OCI-M2 (cell line): ENCODE measurements around the gene KRT35.

Experiments used
- DNase-seq: peaks from one replicate; lab custom pipeline; 2025; ENCODE audit not compliant: unreplicated experiment; lab: John Stamatoyannopoulos, UW

Gene KRT35

DNA sequence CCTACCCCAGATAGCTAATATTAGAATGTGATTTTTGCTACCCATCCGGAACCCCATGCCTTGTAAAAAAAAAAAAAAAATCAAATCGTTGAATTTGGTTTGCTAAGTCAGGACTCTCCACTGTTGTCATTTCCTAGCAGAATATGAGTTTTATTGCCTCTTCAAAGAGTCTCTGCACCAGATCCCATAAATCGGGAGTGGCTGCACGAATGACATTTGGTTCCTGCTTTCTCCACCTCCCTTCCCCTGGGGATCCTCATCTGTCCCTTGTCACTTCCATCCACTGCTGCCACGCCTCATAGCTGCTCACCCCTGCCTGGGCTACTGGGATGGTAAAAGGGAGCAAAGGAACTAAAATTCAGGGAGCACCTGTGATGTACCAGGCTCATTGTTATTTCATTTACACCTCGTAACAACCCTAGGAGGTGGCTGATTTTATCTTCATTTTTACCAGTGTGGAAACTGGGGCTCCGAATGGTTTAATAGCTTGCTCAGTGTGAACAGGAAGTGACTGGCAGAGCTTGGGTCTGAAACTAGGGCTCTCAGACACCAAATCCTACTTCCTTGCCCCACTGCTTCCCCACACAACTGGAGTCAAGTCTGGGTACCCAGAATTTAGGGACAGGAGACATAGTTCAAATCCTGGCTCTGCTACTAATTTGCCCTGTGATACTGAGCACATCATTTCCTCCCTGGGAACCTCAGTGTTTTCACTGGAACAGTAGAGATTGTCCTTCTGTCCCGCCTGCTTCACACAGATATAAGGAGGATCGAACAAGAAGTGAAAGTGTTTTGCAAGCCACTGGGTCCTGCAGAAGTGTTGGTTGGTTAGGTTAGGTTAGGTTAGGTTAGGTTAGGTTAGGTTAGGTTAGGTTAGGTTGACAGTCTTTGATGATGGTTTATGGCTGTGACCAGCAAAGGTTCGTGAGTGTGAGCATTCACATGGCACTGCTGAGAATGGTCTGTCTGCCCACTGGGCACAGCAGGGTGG lies 9.3 kb upstream of the KRT35 start:
- no peak for DNase-seq

DNA sequence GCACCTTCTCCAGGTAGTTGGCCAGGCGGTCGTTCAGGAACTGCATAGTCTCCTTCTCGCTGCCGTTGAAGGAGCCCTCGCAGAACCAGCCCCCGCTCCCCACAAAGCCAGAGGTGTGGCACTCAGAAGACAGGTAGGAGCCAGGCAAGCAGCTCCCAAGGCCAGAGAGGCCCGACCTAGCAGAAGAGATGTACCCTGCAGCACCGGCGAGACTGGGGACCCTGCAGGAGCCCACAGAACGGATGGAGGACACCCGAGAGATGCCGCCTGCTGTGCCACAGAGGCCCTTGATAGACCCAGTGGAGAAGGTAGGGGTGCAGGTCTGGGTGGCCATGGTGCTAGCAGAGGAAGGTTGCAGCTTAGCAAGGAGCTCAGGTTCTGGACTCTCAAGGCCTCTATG lies 8.6 kb upstream of the KRT35 start, which contains the start of gene KRT36:
TSS of gene KRT36 (minus strand) at position 380 of the 400 bp plus-strand sequence. CDS start at position 334, 46 bp downstream.
- DNase-seq, result no peak

DNA sequence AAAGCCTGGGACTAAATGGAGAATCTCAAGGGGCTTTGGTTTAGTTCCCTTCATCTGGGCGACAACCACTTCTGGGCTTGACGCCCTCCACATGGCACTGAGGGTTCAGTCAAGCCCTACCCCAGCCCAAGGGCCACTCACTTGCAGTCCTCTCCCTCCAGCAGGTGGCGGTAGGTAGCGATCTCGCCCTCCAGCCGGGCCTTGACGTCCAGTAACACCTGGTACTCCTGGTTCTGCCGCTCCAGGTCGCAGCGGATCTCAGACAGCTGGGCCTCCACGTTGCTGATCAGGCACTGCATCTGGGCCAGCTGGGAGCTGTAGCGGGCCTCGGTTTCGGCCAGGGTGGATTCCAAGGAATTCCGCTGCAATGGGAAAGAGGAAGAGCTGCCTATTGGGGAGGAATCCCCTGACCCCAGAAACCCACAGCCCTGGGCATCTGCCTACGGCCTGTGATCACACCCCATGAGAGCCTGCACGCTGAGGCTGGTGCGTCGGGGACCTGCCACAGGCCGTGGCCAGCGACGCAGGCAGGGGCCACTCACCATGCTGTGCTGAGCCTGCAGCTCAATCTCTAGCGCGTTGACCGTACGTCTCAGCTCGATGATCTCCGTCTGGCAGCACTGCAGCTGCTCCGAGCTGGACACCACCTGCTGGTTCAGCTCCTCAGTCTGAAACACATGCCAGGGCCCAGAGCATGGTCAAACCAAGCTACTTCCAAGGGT lies 6.0 kb upstream of the KRT35 start:
- no peak for DNase-seq

DNA sequence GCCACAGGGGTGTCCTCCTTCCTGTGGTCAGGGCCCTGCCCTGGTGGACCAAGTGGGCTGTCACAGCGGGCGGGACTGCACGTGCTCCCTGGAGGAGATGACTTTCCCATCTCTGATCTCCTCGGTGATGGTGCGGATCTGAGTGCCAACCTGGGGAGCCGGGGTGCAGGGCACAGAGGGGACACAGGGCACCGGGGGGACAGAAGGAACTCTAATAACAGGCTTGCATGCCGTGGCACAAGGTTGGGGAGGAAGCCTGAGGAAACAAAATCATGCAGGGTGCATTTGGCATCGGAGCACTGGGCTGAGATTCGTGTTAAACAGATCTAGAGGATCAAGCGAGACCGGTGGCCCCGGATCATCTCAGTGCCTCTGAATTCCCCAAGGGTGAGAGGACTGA lies 5.4 kb upstream of the KRT35 start:
- DNase-seq, result no peak

DNA sequence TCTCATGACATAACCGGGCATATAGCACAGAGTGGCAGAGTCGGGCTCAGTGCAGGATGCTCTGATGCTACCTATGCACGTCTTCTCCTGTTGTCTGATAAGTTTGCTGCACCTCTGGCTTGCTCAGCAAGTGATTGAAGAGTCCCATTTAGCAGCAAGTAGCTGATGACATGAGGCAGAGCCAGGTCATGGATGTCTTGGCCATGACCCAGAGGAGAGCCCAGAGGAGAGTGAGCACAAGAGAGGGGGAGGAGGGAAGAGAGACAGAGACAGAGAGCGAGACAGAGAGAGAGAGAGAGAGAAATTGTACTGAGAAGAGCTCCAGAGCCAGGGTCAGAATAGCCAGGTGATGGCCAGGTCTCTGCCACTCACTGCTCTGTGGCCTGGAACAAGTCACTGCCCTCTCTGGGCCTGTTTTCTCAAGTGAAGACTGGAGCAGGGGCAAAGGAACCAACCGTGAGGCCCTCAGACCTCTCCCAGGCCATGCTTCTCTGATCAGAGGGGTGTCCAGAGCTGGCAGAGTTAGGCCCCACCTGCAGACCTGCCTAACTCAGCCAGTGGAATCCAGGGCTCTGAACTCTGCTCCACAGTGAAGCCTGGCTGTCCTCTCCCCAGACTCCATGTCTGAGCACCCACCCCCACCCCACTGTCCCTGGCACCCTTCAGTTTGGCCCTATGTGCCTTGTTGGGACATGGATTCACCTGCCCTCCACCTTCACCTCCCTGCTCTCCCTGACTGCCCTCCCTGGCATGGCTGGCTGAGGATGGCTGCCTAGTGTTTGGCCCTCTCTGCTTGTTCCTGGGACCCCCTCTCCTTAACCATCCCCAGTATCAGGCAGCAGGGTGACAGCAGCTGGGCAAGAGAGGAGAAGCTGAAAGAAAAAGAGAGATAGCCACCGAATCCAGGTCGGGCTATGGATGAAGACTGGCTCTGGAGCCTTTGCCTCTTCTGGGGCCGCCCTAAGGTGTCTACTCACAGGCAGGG lies 4.3 kb upstream of the KRT35 start:
- no peak for DNase-seq

DNA sequence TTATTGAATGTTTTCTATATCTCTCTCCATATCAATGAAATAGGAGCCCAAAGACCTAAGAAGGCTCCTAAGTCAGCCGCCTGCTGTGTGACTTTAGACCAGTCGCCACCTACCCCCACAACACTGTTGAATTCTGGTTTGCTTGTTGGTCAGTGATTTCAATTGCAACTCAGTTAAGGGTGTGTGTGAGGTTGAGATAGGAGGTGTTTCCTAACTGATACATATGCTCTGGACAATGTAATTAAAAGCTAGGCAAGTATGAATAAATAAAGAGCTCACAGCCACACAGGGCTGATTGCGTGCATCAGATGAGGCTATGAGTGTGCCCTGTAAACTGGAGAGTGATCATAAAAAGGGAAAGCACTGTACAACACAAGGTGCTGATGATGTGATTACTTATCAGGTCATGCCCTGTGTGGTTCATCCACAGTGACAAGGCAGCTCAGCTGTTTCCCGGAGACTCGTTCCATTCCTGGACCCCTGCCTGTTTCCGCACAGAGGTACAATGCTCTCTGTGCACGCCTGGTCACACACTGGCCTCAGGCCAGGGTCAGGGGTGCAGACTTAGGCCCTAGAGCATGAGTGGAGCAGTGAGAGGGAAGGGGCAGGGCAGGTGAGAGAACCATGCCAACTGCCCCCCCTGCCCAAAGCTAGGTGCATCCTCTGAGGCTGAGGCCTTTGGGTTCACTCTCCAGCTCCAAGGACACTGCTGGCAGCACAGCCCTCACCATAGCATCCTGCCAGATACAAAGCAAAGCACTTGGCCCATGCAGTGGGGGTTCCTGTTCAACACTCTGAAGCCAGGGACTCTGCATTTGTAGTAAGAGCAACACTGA lies 3.3 kb upstream of the KRT35 start:
- DNase-seq, result no peak

DNA sequence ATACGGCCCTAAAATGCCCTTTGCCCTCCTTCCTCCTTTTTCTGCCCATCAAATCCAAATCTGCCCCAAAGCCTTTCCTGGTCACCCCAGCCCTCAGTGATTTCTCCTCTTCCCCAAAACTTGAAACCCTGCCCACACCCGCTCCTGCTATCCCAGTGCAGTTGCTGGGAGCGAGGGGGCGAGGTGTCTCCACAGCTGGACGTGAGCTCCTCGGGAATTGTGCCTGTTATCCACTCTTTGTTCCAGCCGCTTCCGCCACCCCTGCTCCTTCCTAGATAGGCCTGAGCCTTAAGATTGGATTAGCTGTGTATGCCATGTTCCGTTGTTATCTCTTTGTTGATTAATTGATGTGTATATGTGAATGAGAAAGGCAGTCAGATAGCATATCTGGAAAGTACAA lies 2.6 kb upstream of the KRT35 start:
- DNase-seq, result no peak

DNA sequence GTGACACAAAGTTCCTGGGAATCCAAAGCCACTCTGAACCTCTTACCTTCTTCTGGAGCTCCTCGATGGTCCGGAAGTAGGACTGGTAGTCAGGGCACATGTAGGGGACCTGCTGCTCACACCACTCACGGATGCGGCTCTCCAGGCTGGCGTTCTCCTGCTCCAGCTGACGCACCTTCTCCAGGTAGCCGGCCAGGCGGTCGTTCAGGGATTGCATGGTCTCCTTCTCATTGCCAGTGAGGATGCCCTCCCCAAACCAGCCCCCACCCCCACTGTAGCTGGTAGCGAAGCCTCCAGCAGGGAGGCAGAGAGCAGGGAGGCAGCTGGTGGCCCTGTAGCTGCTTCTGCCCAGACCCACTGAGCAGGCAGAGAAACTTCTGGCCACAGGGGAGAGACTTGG lies 370 bp downstream of the KRT35 start:
- DNase-seq, result no peak

DNA sequence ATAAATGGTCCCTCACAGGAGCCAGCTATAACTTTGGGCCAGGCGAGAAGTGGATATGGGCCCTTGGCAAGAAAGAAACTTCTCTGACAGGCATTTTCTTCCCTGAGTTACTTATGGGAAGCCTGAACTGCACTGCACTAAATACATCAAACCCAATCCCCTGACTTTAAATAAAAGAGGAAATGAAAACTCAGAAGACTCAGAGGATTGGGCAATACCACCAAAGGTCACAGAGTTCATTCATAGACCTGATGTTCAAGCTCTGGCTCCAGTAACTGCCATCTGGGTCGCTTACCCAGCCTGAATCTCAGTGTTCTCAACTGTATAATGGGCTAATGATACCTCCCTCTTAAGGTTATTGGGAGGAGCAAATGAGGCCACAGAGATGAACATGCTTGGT lies 815 bp downstream of the KRT35 start:
- DNase-seq, result no peak

DNA sequence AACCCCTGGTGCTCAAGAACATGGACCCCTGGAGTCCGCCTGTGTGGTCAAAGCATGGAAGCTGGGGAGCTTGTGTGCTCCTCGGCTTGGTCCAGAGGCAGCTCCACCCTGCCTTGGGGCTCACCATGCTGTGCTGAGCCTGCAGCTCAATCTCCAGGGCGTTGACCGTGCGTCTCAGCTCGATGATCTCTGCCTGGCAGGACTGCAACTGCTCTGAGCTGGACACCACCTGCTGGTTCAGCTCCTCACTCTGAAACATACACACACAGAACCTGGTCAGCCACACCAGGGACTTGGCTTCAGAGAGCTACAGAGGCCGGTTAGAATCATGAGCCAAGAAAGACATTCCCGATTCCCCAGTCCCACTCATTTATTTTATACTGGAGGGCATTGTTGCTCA lies 2.7 kb downstream of the KRT35 start:
- no peak for DNase-seq

DNA sequence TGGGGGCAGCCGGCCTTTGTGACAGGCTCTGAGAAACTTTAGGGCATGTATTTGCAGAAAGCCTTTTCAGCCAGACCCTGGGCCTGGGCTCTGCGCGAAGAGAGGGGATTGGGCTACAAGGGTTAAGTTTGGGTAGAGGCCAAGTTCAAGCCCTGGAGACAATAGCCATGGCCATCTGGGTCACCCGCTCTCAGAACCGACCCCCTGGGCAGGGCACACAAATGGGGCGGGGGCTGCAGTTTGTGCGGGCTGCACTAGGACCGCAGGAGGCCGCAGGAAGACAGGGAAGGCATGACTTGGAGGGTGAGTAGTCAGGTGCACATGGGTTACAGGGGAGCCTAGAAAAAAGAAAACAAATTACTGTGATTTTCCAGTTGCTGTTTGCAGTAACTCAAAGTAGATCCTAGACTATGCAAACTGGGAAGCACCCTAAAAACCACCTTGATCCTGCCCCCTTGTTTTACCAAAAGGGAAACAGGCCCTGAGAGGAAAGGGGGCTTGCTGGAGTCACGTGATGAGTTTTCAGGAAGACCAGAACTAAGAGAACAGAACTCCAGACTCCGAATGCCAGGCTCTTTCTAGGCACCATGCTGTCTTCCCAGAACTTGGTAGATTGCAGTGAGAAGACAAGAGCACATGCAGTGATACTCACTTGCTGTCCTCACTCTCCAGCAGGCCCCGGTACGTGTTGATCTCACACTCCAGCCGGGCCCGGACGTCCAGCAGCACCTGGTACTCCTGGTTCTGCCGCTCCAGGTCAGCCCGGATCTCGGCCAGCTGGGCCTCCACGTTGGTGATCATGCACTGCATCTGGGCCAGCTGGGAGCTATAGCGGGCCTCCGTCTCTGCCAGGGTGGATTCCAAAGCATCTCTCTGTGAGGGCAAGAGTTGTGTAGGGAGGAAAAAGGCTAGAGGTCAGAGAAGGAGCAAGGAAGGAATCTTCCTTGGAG lies 3.8 kb downstream of the KRT35 start:
- no peak for DNase-seq

DNA sequence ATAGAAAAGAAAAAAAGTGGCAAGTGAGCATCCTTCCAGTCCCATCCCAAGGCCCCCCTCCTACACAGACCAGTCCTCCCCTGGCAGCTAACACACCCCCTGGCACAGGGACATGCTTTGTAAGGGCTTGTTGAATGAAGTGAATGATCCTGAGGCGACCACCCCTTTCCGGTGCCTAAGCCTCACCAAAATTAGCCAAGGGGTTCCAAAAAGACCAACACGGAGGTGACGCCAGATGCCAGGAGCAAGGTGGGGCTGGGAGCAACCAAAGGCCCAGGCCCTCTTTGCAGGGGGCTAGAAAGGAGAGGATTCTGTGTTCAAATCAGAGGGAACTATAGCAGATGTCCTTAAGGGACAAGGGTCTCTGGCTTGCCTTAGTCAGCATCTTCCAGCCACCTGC lies 5.5 kb downstream of the KRT35 start:
- no peak for DNase-seq

DNA sequence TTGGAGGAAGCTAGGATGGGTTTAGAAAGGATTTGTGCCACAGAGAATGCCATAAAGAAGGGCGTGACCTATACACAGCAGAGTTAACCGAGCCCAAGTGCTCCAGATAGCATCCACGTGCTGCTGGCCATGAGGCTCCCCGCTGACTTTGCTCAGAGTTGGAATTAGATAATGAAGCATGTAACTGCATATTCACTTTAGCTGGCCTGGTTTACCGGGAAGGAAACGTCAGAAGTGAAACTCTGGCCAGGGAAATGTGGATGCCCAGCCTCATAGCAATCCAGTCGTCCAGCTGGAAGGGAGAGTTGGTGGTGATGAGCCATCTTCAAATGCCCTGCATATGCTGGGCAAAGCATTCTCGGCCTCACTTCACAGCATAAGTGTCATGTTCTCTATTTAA lies 6.1 kb downstream of the KRT35 start:
- no peak for DNase-seq

DNA sequence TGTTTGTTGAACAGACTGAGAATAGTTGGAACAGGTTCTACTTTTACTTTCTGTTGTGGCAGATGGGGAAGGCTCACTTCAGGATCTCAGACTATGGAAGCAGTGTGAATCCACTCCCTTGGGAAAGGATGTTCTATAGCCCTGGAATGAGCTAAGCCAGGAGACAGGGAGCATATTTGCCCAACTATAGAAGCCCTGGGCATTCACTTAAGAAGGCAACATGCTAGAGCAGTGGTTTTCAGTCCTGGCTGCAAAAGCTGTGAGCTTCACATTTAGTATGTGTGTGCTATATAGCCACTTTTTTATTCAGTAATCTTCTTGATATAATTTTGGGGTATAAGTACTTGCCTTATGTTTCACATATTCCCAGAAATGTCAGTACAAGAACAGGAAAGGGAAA lies 12.6 kb downstream of the KRT35 start:
- no peak for DNase-seq

DNA sequence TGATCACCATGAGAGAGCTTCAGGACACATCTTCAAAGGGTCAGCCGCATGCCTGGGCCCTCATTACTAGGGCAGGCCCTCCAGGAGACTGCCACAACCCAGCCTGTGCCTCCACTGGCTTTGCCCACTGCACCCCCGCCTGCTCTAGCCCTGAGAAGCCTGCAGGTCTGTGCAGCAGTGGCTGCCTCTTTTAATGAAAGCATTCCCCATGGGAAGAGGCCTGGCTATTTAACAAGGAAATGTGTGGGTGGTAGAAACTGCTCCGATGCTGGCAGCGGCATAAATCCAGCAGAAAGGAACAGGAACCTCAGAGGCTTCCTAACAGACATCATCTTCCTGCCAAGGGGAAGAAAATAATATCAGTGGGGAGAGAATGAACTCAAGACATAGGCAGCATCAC lies 13.4 kb downstream of the KRT35 start:
- DNase-seq, result no peak

DNA sequence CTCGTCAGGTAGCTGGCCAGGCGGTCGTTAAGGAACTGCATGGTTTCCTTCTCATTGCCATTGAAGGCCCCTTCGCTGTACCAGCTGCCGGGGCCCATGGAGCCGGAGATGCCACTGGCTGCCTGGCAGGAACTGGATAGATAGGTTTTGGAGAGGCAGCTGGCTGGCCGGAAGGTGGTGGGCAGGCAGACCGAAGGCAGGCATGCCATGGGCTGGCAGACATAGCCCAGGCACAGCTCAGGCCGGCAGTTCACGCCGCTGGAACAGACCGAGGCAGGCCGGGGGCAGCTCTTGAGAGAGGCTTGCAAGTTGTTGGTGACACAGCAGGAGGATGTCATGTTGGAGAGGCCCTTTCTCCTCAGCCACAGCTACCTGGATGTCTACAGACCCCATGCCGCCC lies 14.0 kb downstream of the KRT35 start, which contains the start of gene KRT32:
TSS of gene KRT32 (minus strand) at position 399 of the 400 bp plus-strand sequence. CDS start at position 338, 61 bp downstream.
- no peak for DNase-seq

DNA sequence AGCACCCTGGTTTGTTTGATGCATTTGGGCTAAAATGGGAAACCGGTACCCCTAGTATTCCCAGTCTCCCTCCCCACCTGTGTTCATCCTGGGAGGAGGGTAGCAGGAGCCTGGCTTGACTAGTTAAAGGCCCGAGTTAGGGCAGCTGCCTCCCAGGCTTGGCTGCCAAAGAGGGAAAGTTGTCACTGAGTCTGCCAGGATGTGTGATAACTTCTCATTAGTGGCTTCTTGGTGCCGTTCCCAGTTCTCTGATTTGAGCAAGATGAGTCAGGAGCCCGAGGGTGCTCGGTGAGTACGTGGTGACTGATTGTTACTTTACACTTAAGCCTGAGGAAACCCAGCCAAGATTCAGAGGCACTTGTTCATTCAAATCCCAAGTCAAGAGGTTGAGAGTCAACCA lies 16.3 kb downstream of the KRT35 start:
- no peak for DNase-seq

DNA sequence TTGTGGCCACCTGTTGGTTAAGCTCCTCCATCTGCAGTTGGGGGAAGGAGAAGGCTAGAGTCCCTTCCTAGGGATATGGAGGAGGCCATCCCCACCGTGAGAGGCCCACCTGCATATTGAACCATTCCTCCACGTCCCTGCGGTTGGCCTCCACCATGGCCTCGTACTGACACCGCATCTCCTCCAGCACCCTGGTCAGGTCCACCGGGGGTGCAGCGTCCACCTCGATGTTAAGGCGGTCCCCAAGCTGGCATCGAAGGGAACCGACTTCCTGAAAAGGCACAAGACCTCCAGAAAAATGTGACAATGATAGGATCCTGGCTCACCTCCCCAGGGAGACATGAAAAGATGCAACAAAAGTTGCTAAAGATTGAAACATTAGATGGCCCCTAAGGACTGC lies 16.8 kb downstream of the KRT35 start:
- no peak for DNase-seq

DNA sequence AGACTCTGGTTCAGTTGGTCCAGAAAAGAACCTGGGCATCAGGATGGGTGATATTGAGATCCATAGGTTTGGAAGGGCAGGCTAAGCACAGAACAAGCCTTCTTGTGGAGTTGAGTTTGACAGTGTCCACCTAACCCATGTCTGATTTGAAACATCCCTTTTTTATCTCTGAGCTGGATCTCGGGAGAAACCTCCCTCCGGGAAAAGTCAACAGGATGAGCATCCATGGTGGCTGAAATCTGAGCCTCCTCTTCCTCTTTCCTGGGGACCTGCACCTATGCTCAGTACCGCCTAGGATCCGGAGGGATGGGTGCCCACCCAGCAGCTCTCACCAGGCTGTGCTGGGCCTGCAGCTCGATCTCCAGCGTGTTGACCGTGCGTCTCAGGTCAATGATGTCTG lies 17.2 kb downstream of the KRT35 start:
- DNase-seq, result no peak
